Measurements from ENCODE around the gene LARP4B. TPM values are rescaled to one million over a fixed set of nuclear protein-coding genes. Genes with fewer than 3 reads are reported as not detected.

Gene LARP4B
- total RNA-seq, 1 donor from 2014 or later, result 114 TPM

GRCh38 chr10:930625-931325 is 730 bp downstream of the LARP4B start:
- peak; percentile 47 for DNase-seq (ENCODE audit: low spot score, unreplicated experiment)
- H3K27me3 Mint-ChIP-seq, result no peaks in the 10 kb centered on the region
- peak overlapping the region; percentile 92 for H3K4me3 Mint-ChIP-seq (ENCODE audit: low read depth)
- peak overlapping the region; percentile 98 for H3K27ac Mint-ChIP-seq
- peak; percentile 19 for TF ChIP-seq CTCF (IDR thresholded peaks at IDR 0.05; ENCODE audit: unreplicated experiment)
- peaks cover 39% of the 10 kb centered on the region for H3K4me1 Mint-ChIP-seq (ENCODE audit: low read depth)
- H3K9me3 Mint-ChIP-seq (ENCODE audit: low read depth), result no peaks in the 10 kb centered on the region
- peaks cover 3% of the 10 kb centered on the region for H3K36me3 Mint-ChIP-seq (ENCODE audit: insufficient read depth)

- peak overlapping the region; percentile 92 for H3K4me3 Mint-ChIP-seq (ENCODE audit: low read depth)
- H3K36me3 Mint-ChIP-seq (ENCODE audit: insufficient read depth), result peaks cover 3% of the 10 kb centered on the region
- no peaks in the 10 kb centered on the region for H3K27me3 Mint-ChIP-seq
- TF ChIP-seq CTCF (IDR thresholded peaks at IDR 0.05; ENCODE audit: unreplicated experiment), result no peak
- H3K9me3 Mint-ChIP-seq (ENCODE audit: low read depth), result no peaks in the 10 kb centered on the region
- H3K4me1 Mint-ChIP-seq (ENCODE audit: low read depth), result peaks cover 39% of the 10 kb centered on the region
- DNase-seq (ENCODE audit: low spot score, unreplicated experiment), result no peak
- H3K27ac Mint-ChIP-seq, result peak overlapping the region; percentile 98
These were observed 1.4 kb downstream of the LARP4B start for GRCh38 chr10:929960-930624.

GRCh38 chr10:927131-927530 is 4.4 kb downstream of the LARP4B start:
- no peaks in the 10 kb centered on the region for H3K27me3 Mint-ChIP-seq
- peak overlapping the region; percentile 93 for H3K27ac Mint-ChIP-seq
- H3K9me3 Mint-ChIP-seq (ENCODE audit: low read depth), result no peaks in the 10 kb centered on the region
- DNase-seq (ENCODE audit: low spot score, unreplicated experiment), result no peak
- peaks cover 47% of the 10 kb centered on the region for H3K4me1 Mint-ChIP-seq (ENCODE audit: low read depth)
- H3K4me3 Mint-ChIP-seq (ENCODE audit: low read depth), result peak overlapping the region; percentile 17
- TF ChIP-seq CTCF (IDR thresholded peaks at IDR 0.05; ENCODE audit: unreplicated experiment), result no peak
- H3K36me3 Mint-ChIP-seq (ENCODE audit: insufficient read depth), result peaks cover 6% of the 10 kb centered on the region

- H3K4me1 Mint-ChIP-seq (ENCODE audit: low read depth), result peaks cover 50% of the 10 kb centered on the region
- peaks cover 6% of the 10 kb centered on the region for H3K36me3 Mint-ChIP-seq (ENCODE audit: insufficient read depth)
- no peak for DNase-seq (ENCODE audit: low spot score, unreplicated experiment)
- peak overlapping the region; percentile 13 for H3K27ac Mint-ChIP-seq
- H3K4me3 Mint-ChIP-seq (ENCODE audit: low read depth), result no peak overlapping the region
- no peaks in the 10 kb centered on the region for H3K27me3 Mint-ChIP-seq
- TF ChIP-seq CTCF (IDR thresholded peaks at IDR 0.05; ENCODE audit: unreplicated experiment), result no peak
- no peaks in the 10 kb centered on the region for H3K9me3 Mint-ChIP-seq (ENCODE audit: low read depth)
These were observed 5.3 kb downstream of the LARP4B start for GRCh38 chr10:926075-926698.

GRCh38 chr10:924524-924859 is 7.0 kb downstream of the LARP4B start:
- Mint-ChIP-seq H3K4me3 (ENCODE audit: low read depth) (no peak overlapping the region), H3K4me1 (ENCODE audit: low read depth) (peaks cover 41% of the 10 kb centered on the region), H3K27me3 (no peaks in the 10 kb centered on the region), H3K9me3 (ENCODE audit: low read depth) (no peaks in the 10 kb centered on the region), H3K27ac (peak overlapping the region; percentile 0), H3K36me3 (ENCODE audit: insufficient read depth) (peaks cover 6% of the 10 kb centered on the region)
- DNase-seq (ENCODE audit: low spot score, unreplicated experiment), result no peak
- TF ChIP-seq CTCF (IDR thresholded peaks at IDR 0.05; ENCODE audit: unreplicated experiment), result no peak
